Fibroblast of lung (primary cell): ENCODE measurements around the gene SUPT5H. TPM values are rescaled to one million over a fixed set of nuclear protein-coding genes. Genes with fewer than 3 reads are reported as not detected.

ENCODE experiments used
- DNase-seq, 2 donors: peaks; one replicate each; pipeline versions ENCODE4 v3.0.0 to v3.0.0-alpha.2; 2010; ENCODE audit warnings: low read depth in 2 of 2
- H2AFZ ChIP-seq: 2 replicates; pipeline ENCODE4 v1.5.1; 2012; ENCODE audit warnings: low read length, control low read depth, inconsistent platforms
- H3K27ac ChIP-seq: 2 replicates; pipeline ENCODE4 v1.5.1; 2011; ENCODE audit warnings: low read length, control low read depth; ENCODE audit not compliant: insufficient read depth
- H3K27me3 ChIP-seq: 2 replicates; pipeline ENCODE4 v1.5.1; 2011; ENCODE audit warnings: mild to moderate bottlenecking, low read length; ENCODE audit not compliant: control insufficient read depth, insufficient read depth
- H3K36me3 ChIP-seq: 2 replicates; pipeline ENCODE4 v1.5.1; 2011; ENCODE audit warnings: low read length; ENCODE audit not compliant: control insufficient read depth, insufficient read depth
- H3K4me1 ChIP-seq: 2 replicates; pipeline ENCODE4 v1.5.1; 2011; ENCODE audit warnings: low read length; ENCODE audit not compliant: control insufficient read depth, insufficient read depth; ENCODE audit errors: extremely low read depth
- H3K4me2 ChIP-seq: 2 replicates; pipeline ENCODE4 v1.5.1; 2011; ENCODE audit warnings: low read length, control low read depth; ENCODE audit not compliant: insufficient read depth; ENCODE audit errors: extremely low read depth
- H3K4me3 ChIP-seq, 4 experiments: fragments of 200-600 bp in 1 of 4; sonication (generic) in 1 of 4; replicated peaks in 1 of 4; 2 replicates each; pipeline ENCODE4 v1.5.1; 2011 to 2016; ENCODE audit warnings: low read length in 4 of 4, low read depth in 3 of 4, mild to moderate bottlenecking in 3 of 4, control low read depth in 2 of 4, inconsistent platforms in 1 of 4, mixed read lengths in 1 of 4; ENCODE audit not compliant: insufficient read depth in 1 of 4; ENCODE audit errors: control extremely low read depth in 1 of 4
- H3K79me2 ChIP-seq: 2 replicates; pipeline ENCODE4 v1.5.1; 2012; ENCODE audit warnings: mild to moderate bottlenecking, low read length, inconsistent platforms; ENCODE audit not compliant: control insufficient read depth, insufficient read depth
- H3K9ac ChIP-seq: 2 replicates; pipeline ENCODE4 v1.5.1; 2011; ENCODE audit warnings: mild to moderate bottlenecking, low read length, control low read depth; ENCODE audit not compliant: insufficient read depth
- H3K9me3 ChIP-seq: 2 replicates; pipeline ENCODE4 v1.5.1; 2012; ENCODE audit warnings: low read depth, low read length; ENCODE audit not compliant: control insufficient read depth, insufficient read depth
- H4K20me1 ChIP-seq: 2 replicates; pipeline ENCODE4 v1.5.1; 2011; ENCODE audit warnings: low read length; ENCODE audit not compliant: control insufficient read depth, insufficient read depth; ENCODE audit errors: extremely low read depth
- CTCF ChIP-seq, 2 donors: IDR thresholded peaks in 1 of 2; conservative IDR thresholded peaks in 1 of 2; 1 replicate in 1 of 2; 2 replicates in 1 of 2; pipeline ENCODE4 v1.5.1; 2011 to 2012; ENCODE audit warnings: low read length in 2 of 2, control low read depth in 1 of 2, inconsistent platforms in 1 of 2, low read depth in 1 of 2, mild to moderate bottlenecking in 1 of 2
- EZH2 ChIP-seq: IDR thresholded peaks from 2 replicates; pipeline ENCODE4 v1.5.1; 2012; ENCODE audit warnings: low read length, control low read depth, mild to moderate bottlenecking; ENCODE audit errors: missing control alignments
- polyA plus RNA-seq, 2 donors: library from polyadenylated mRNA; depleted of rRNA in 1 of 2; stranded (reverse) in 1 of 2; unstranded in 1 of 2; fragments of >200 nt; gene quantifications; 2 replicates each; pipeline ENCODE4 v1.2.1, GENCODE V29; 2011 to 2012; ENCODE audit warnings: missing spikeins in 1 of 2
- total RNA-seq: library from RNA; depleted of rRNA; stranded (reverse); fragments of >200 nt; gene quantifications from 2 replicates; pipeline ENCODE4 v1.2.1, GENCODE V29; 2014

SUPT5H gene
- total and polyA plus RNA-seq, 2 donors (not counting 1 experiment from before 2014, with no cell fraction given), result 50.2 to 77.8 TPM

DNA sequence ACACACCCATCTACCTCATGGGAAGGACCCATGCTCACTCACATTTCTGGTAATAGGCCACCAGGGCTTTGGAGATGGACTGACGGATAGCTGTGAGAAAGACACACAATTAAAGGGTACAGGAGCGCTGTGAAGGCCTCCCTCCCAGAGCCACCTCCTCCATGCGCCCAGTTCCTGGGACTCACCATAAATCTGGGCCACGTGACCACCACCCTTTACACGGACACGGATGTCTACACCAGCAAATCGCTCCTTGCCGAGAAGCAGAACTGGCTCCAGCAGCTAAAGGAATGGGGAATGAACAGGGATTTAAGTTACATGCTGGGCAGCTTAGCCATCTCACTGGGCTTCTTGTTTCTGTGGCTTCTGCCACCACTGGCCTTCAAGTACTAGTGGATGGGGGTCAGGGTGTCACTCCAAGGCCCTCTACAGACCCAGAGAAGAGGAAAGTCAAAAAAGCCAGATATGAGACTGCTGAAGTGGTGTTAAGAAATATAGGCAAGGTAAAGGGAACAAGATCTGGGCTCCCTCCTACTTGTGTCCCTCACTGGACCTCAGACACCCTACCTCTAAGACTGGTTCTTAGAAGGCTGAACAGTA, 11.8 kb upstream of the SUPT5H start:
- peak overlapping the region in 1 of 4 experiments; percentile 82 for H3K4me3 ChIP-seq
- peak overlapping the region; percentile 93 for H3K27ac ChIP-seq
- peak overlapping the region; percentile 73 for H3K4me2 ChIP-seq
- H3K36me3 ChIP-seq, result peaks cover 14% of the 10 kb centered on the region
- TF ChIP-seq EZH2 (no peak), CTCF (conservative IDR thresholded peaks at IDR 0.05 in 1 of 2, IDR thresholded peaks at IDR 0.05 in 1 of 2; ENCODE audit: low read depth in 1 of 2, low read length in 2 of 2) (no peak)
- H3K79me2 ChIP-seq, result peaks cover 29% of the 10 kb centered on the region
- no peak for DNase-seq
- H2AFZ ChIP-seq, result no peak overlapping the region
- no peak overlapping the region for H3K9ac ChIP-seq
- H3K27me3 ChIP-seq, result no peaks in the 10 kb centered on the region
- H3K9me3 ChIP-seq, result no peaks in the 10 kb centered on the region
- no peaks in the 10 kb centered on the region for H4K20me1 ChIP-seq
- H3K4me1 ChIP-seq, result peaks cover 18% of the 10 kb centered on the region

DNA sequence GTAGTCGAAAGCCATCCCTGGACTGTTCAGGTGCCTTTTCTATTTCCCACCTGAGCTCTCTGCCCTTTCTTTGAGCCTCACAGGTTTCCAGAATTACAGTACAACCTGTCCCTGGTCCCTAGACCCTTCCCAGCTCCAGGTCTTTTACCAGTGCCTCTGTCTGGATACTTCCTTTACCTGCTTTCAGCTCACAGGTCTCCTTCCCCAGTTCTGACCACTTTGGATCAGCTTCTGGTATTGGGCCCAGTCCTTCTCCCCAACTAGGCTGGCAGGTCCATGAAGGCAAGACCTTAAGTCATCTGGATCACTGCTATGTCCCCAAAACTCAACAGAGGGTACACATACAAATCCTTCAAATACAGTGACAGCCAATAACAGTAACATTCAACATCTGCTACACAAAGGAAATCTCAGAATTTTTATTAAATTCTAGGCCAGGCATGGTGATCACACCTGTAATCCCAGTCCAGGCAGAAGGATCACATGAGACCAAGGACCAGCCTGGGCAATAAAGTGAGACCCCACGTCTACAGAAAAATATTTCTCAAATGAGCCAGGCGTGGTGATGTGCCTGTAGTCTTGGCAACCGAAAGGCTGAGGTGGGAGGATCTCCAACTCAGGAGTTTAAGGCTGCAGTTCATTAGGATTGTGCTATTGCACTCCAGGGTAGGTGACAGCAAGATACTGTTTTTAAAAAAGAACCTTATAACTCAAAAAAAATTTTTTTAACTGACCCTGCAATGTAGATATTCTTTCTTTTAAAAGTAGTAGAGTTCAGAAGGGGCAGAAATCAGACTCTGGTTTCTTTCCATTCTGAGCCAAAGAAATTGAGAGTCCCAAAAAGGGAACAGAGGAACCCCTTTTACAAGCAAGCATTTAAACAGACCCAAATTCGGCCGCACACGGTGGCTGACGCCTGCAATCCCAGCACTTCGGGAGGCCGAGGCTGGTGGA, 11.0 kb upstream of the SUPT5H start:
- peak overlapping the region; percentile 36 for H3K9ac ChIP-seq
- H3K4me1 ChIP-seq, result peaks cover 13% of the 10 kb centered on the region
- peak overlapping the region; percentile 82 to 96 (median 90) for H3K4me3 ChIP-seq
- no peaks in the 10 kb centered on the region for H4K20me1 ChIP-seq
- no peaks in the 10 kb centered on the region for H3K27me3 ChIP-seq
- TF ChIP-seq CTCF (conservative IDR thresholded peaks at IDR 0.05 in 1 of 2, IDR thresholded peaks at IDR 0.05 in 1 of 2; ENCODE audit: low read depth in 1 of 2, low read length in 2 of 2) (no peak), EZH2 (no peak)
- peak overlapping the region; percentile 73 for H3K4me2 ChIP-seq
- peak overlapping the region; percentile 93 for H3K27ac ChIP-seq
- DNase-seq, result no peak
- H2AFZ ChIP-seq, result no peak overlapping the region
- H3K79me2 ChIP-seq, result peaks cover 29% of the 10 kb centered on the region
- H3K9me3 ChIP-seq, result no peaks in the 10 kb centered on the region
- peaks cover 14% of the 10 kb centered on the region for H3K36me3 ChIP-seq
